DND-41 (cell line): ENCODE measurements around the gene CMTR1.

Experiments used
- EZH2 ChIP-seq: IDR thresholded peaks from 3 replicates; pipeline ENCODE4 v1.6.1; 2012; ENCODE audit warnings: borderline replicate concordance, low read depth, mild to moderate bottlenecking, moderate library complexity, low read length, inconsistent platforms; ENCODE audit not compliant: severe bottlenecking
- TF ChIP-seq, protein P1 (sequence below): IDR thresholded peaks from 2 replicates; pipeline ENCODE4 v1.5.1; 2012; ENCODE audit warnings: borderline replicate concordance, low read length, moderate library complexity, mild to moderate bottlenecking; ENCODE audit not compliant: poor library complexity, severe bottlenecking; ENCODE audit errors: extremely low read depth

GRCh38 chr6:37504024-37504423 is 71.0 kb downstream of the CMTR1 start:
- TF ChIP-seq, protein P1, sequence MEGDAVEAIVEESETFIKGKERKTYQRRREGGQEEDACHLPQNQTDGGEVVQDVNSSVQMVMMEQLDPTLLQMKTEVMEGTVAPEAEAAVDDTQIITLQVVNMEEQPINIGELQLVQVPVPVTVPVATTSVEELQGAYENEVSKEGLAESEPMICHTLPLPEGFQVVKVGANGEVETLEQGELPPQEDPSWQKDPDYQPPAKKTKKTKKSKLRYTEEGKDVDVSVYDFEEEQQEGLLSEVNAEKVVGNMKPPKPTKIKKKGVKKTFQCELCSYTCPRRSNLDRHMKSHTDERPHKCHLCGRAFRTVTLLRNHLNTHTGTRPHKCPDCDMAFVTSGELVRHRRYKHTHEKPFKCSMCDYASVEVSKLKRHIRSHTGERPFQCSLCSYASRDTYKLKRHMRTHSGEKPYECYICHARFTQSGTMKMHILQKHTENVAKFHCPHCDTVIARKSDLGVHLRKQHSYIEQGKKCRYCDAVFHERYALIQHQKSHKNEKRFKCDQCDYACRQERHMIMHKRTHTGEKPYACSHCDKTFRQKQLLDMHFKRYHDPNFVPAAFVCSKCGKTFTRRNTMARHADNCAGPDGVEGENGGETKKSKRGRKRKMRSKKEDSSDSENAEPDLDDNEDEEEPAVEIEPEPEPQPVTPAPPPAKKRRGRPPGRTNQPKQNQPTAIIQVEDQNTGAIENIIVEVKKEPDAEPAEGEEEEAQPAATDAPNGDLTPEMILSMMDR, result no peak
- TF ChIP-seq EZH2, result no peak
